ENCODE data around the gene LPCAT4.

GRCh38 chr15:34354286-34354685 is 12.7 kb downstream of the LPCAT4 start:
- TF ChIP-seq CTCF (IDR thresholded peaks at IDR 0.05) (no peak), ZFX (IDR thresholded peaks at IDR 0.05; ENCODE audit: borderline replicate concordance) (no peak)
